IMR-90 (cell line): Measurements from ENCODE around the gene PEX5L. TPM values are rescaled to one million over a fixed set of nuclear protein-coding genes. Genes with fewer than 3 reads are reported as not detected.

Experiments used
- ATAC-seq: fragments of 200-7000 bp; cut with Tn5 transposase; 2 replicates; pipeline ENCODE4 v1.9.1; 2020; ENCODE audit warnings: low read depth, mild to moderate bottlenecking, moderate library complexity
- BruUV-seq: library from RNA; stranded (reverse); fragments of 400-500 nt; replicated peaks from 2 replicates; lab custom pipeline; 2021; lab: Mats Ljungman, UMichigan
- CTCF ChIA-PET: fragments of 300-600 bp; formaldehyde crosslinking; extraction: SDS; loops from one replicate; lab custom pipeline; 2021; ENCODE audit warnings: antibody characterized with exemption; lab: Yijun Ruan, JAX
- POLR2A ChIA-PET: fragments of 300-600 bp; sonication (Branson Sonifier 250); formaldehyde crosslinking; loops from one replicate; lab custom pipeline; 2022; ENCODE audit warnings: antibody characterized with exemption; ENCODE audit not compliant: unreplicated experiment; lab: Charles Lee
- DNase-seq: peaks from one replicate; pipeline ENCODE4 v3.0.0; 2013
- H2AFZ ChIP-seq: replicated peaks from 2 replicates; pipeline ENCODE3; 2013; ENCODE audit warnings: low read length, mild to moderate bottlenecking; ENCODE audit not compliant: poor library complexity
- H2AK5ac ChIP-seq: 2 replicates; pipeline ENCODE4 v1.6.1; 2013; ENCODE audit warnings: low read depth, low read length, inconsistent platforms
- H2AK9ac ChIP-seq: replicated peaks from 2 replicates; pipeline ENCODE3; 2013; ENCODE audit warnings: mild to moderate bottlenecking, low read depth, low read length, moderate library complexity; ENCODE audit not compliant: poor library complexity
- H2BK120ac ChIP-seq: 2 replicates; pipeline ENCODE4 v1.6.1; 2013; ENCODE audit warnings: low read depth, low read length, inconsistent platforms
- H2BK15ac ChIP-seq: 3 replicates; pipeline ENCODE4 v1.6.1; 2013; ENCODE audit warnings: low read depth, low read length, inconsistent platforms
- H2BK20ac ChIP-seq: 2 replicates; pipeline ENCODE4 v1.6.1; 2013; ENCODE audit warnings: low read depth, mild to moderate bottlenecking, inconsistent platforms, low read length, moderate library complexity
- H2BK5ac ChIP-seq: 2 replicates; pipeline ENCODE4 v1.6.1; 2013; ENCODE audit warnings: mild to moderate bottlenecking, low read depth, low read length, inconsistent platforms; ENCODE audit not compliant: poor library complexity, severe bottlenecking
- H3K14ac ChIP-seq: replicated peaks from 2 replicates; pipeline ENCODE4 v1.6.1; 2013; ENCODE audit warnings: low read depth, low read length, inconsistent platforms
- H3K18ac ChIP-seq: 2 replicates; pipeline ENCODE4 v1.6.1; 2013; ENCODE audit warnings: low read depth, low read length, control low read depth
- H3K23ac ChIP-seq: 2 replicates; pipeline ENCODE4 v1.6.1; 2013; ENCODE audit warnings: low read depth, low read length, inconsistent platforms
- H3K27ac ChIP-seq: 2 replicates; pipeline ENCODE4 v1.5.1; 2013; ENCODE audit warnings: mild to moderate bottlenecking, control low read depth, low read length; ENCODE audit not compliant: insufficient read depth
- H3K27me3 ChIP-seq: 2 replicates; pipeline ENCODE4 v1.6.1; 2013; ENCODE audit warnings: low read length; ENCODE audit not compliant: control insufficient read depth, insufficient read depth
- H3K36me3 ChIP-seq: 2 replicates; pipeline ENCODE4 v1.6.1; 2013; ENCODE audit warnings: low read length, mixed read lengths; ENCODE audit not compliant: control insufficient read depth, insufficient read depth
- H3K4ac ChIP-seq: 2 replicates; pipeline ENCODE4 v1.6.1; 2013; ENCODE audit warnings: low read depth, low read length, inconsistent platforms
- H3K4me1 ChIP-seq: 2 replicates; pipeline ENCODE4 v1.6.1; 2013; ENCODE audit warnings: low read length, mixed read lengths; ENCODE audit not compliant: control insufficient read depth, insufficient read depth
- H3K4me2 ChIP-seq: 2 replicates; pipeline ENCODE4 v1.6.1; 2013; ENCODE audit warnings: low read depth, mild to moderate bottlenecking, control low read depth, low read length, moderate library complexity
- H3K4me3 ChIP-seq: 2 replicates; pipeline ENCODE4 v1.5.1; 2013; ENCODE audit warnings: low read depth, mild to moderate bottlenecking, control low read depth, low read length, moderate library complexity; ENCODE audit not compliant: insufficient read depth
- H3K56ac ChIP-seq: 2 replicates; pipeline ENCODE4 v1.6.1; 2013; ENCODE audit warnings: low read length, inconsistent platforms; ENCODE audit not compliant: insufficient read depth; ENCODE audit errors: extremely low read depth
- H3K79me1 ChIP-seq, 2 experiments: 2 replicates each; pipeline ENCODE4 v1.6.1; 2013; ENCODE audit warnings: low read length in 2 of 2, inconsistent platforms in 1 of 2, low read depth in 1 of 2
- H3K9ac ChIP-seq: 2 replicates; pipeline ENCODE4 v1.6.1; 2013; ENCODE audit warnings: low read depth, low read length, control low read depth
- H3K9me1 ChIP-seq: 2 replicates; pipeline ENCODE4 v1.6.1; 2013; ENCODE audit warnings: low read length, inconsistent platforms; ENCODE audit not compliant: insufficient read depth
- H3K9me3 ChIP-seq: 2 replicates; pipeline ENCODE4 v1.6.1; 2013; ENCODE audit warnings: low read length; ENCODE audit not compliant: control insufficient read depth, insufficient read depth
- H4K20me1 ChIP-seq: 2 replicates; pipeline ENCODE4 v1.6.1; 2013; ENCODE audit warnings: low read length, inconsistent platforms; ENCODE audit not compliant: insufficient read depth
- H4K5ac ChIP-seq: 2 replicates; pipeline ENCODE4 v1.6.1; 2013; ENCODE audit warnings: mild to moderate bottlenecking, low read depth, low read length, control low read depth
- H4K8ac ChIP-seq, 2 experiments: 2 replicates each; pipeline ENCODE4 v1.6.1; 2013; ENCODE audit warnings: low read depth in 2 of 2, low read length in 2 of 2, control low read depth in 1 of 2, inconsistent platforms in 1 of 2
- H4K91ac ChIP-seq: 2 replicates; pipeline ENCODE4 v1.6.1; 2013; ENCODE audit warnings: low read depth, low read length, inconsistent platforms; ENCODE audit not compliant: insufficient read depth
- BHLHE40 ChIP-seq: fragments of 150-350 bp; IDR thresholded peaks from 2 replicates; pipeline ENCODE4 v1.6.1; 2016; ENCODE audit warnings: mild to moderate bottlenecking, low read depth, low read length
- CEBPB ChIP-seq: IDR thresholded peaks from 2 replicates; pipeline ENCODE4 v1.6.1; 2012; ENCODE audit warnings: low read depth, low read length, improper control_type of control experiment
- CHD1 ChIP-seq: IDR thresholded peaks from 2 replicates; pipeline ENCODE4 v1.6.1; 2012; ENCODE audit warnings: low read depth, low read length, improper control_type of control experiment
- ELK1 ChIP-seq: fragments of 150-350 bp; IDR thresholded peaks from 2 replicates; pipeline ENCODE4 v1.6.1; 2016; ENCODE audit warnings: low read depth, mild to moderate bottlenecking, low read length, moderate library complexity, borderline replicate concordance
- FOS ChIP-seq: fragments of 150-350 bp; IDR thresholded peaks from 2 replicates; pipeline ENCODE4 v1.6.1; 2016; ENCODE audit warnings: low read depth, low read length
- MAFK ChIP-seq: IDR thresholded peaks from 2 replicates; pipeline ENCODE4 v1.6.1; 2012; ENCODE audit warnings: low read depth, low read length, improper control_type of control experiment
- MAZ ChIP-seq: IDR thresholded peaks from 2 replicates; pipeline ENCODE4 v1.6.1; 2012; ENCODE audit warnings: low read depth, mild to moderate bottlenecking, low read length, improper control_type of control experiment, moderate library complexity, borderline replicate concordance
- MXI1 ChIP-seq: IDR thresholded peaks from 2 replicates; pipeline ENCODE4 v1.6.1; 2012; ENCODE audit warnings: low read depth, mild to moderate bottlenecking, low read length, moderate library complexity, borderline replicate concordance
- NFE2L2 ChIP-seq: fragments of 150-350 bp; IDR thresholded peaks from 2 replicates; pipeline ENCODE4 v1.6.1; 2016; ENCODE audit warnings: low read depth, mild to moderate bottlenecking, low read length
- POLR2A ChIP-seq: IDR thresholded peaks from 2 replicates; pipeline ENCODE4 v1.6.1; 2012; ENCODE audit warnings: mild to moderate bottlenecking, low read depth, low read length
- RCOR1 ChIP-seq: IDR thresholded peaks from 2 replicates; pipeline ENCODE4 v1.6.1; 2012; ENCODE audit warnings: mild to moderate bottlenecking, low read length, improper control_type of control experiment; ENCODE audit not compliant: insufficient replicate concordance
- RFX5 ChIP-seq: IDR thresholded peaks from 2 replicates; pipeline ENCODE4 v1.8.0; 2012; ENCODE audit warnings: low read depth, mild to moderate bottlenecking, low read length, moderate library complexity
- SMC3 ChIP-seq: fragments of 150-350 bp; IDR thresholded peaks from 2 replicates; pipeline ENCODE4 v1.6.1; 2016; ENCODE audit warnings: low read depth, mild to moderate bottlenecking, antibody characterized with exemption, low read length, moderate library complexity
- WGBS, 2 experiments: methylation state at CpG; one replicate each; pipeline versions ENCODE4 v1.1.5 to v1.1.7; 2013; ENCODE audit warnings: missing lambda C conversion rate in 2 of 2; ENCODE audit not compliant: insufficient read length in 1 of 2; ENCODE audit errors: extremely low coverage in 2 of 2; 5-methylcytosine and 5-hydroxymethylcytosine counted together
- dilution Hi-C: fragments of 300-500 bp; cut with HindIII; formaldehyde crosslinking; loops from one replicate; pipeline ENCODE4 v1.14.3; 2018; ENCODE audit warnings: low sequenced_read_pairs; ENCODE audit not compliant: unreplicated experiment
- in situ Hi-C: fragments of 300-500 bp; cut with MboI; formaldehyde crosslinking; loops from 3 replicates; pipeline ENCODE4 v1.14.3; 2019; ENCODE audit warnings: low sequenced_read_pairs, inconsistent platforms, mixed read lengths
- intact Hi-C: fragments of 100-400 bp; cut with micrococcal nuclease; formaldehyde crosslinking; loops from 2 replicates; pipeline ENCODE4 v1.10.0; 2022
- polyA plus RNA-seq, 3 experiments: library from polyadenylated mRNA; depleted of rRNA; stranded (reverse); fragments of >200 nt; gene quantifications; 2 replicates each; pipeline ENCODE4 v1.2.3, GENCODE V29; 2012; ENCODE audit warnings: low replicate concordance in 1 of 3
- total RNA-seq: library from RNA; depleted of rRNA; stranded (reverse); fragments of >200 nt; gene quantifications from 2 replicates; pipeline ENCODE4 v1.2.3, GENCODE V29; 2012

The PEX5L gene
- total and polyA plus RNA-seq, 2 of the 4 experiments (the other 2 are of a cell fraction), result not detected

GRCh38 chr3:179765396-179765795 is 271.3 kb downstream of the PEX5L start:
- Histone ChIP-seq H3K4me3 (no peak overlapping the region), H3K4me1 (no peaks in the 10 kb centered on the region), H3K4me2 (no peak overlapping the region), H2AK5ac (no peak overlapping the region), H4K20me1 (no peaks in the 10 kb centered on the region), H2BK15ac (no peak overlapping the region), H4K5ac (no peak overlapping the region), H3K18ac (no peak overlapping the region), H4K91ac (no peak overlapping the region), H2AFZ (no peak overlapping the region), H2BK20ac (no peak overlapping the region), H3K9me1 (peaks cover 2% of the 10 kb centered on the region; the same call in 1 of the 2 replicates), H3K9me3 (no peaks in the 10 kb centered on the region), H3K27me3 (no peaks in the 10 kb centered on the region), H2BK5ac (no peak overlapping the region), H3K56ac (no peak overlapping the region), H4K8ac (no peak overlapping the region), H3K27ac (no peak overlapping the region), H3K23ac (no peak overlapping the region), H2AK9ac (no peak overlapping the region), H3K14ac (no peak overlapping the region), H3K9ac (no peak overlapping the region), H3K36me3 (peaks cover 8% of the 10 kb centered on the region), H3K4ac (no peak overlapping the region), H2BK120ac (no peak overlapping the region), H3K79me1 (peaks cover 0 to 6% of the 10 kb centered on the region in 2 experiments; a peak in 1 of 4 replicates)
- dilution Hi-C loops (no loop called here), in situ Hi-C loops (loop anchor here (25.0 kb wide), 1 partner anchor 822 kb away; no protein-coding TSS in a partner anchor), intact Hi-C loops (loop anchor here (5.0 kb wide), 1 partner anchor 167 kb away; no protein-coding TSS in a partner anchor)
- POLR2A ChIA-PET, result no interaction called here
- ATAC-seq, result no peak
- no CpG with 5 or more reads among the region's 2 CpGs for WGBS, 2 experiments
- BruUV-seq, result no TSS peak
- TF ChIP-seq MAFK, result no peak
- no peak for TF ChIP-seq NFE2L2
- TF ChIP-seq RFX5, result no peak
- no peak for TF ChIP-seq CEBPB
- no peak for TF ChIP-seq MXI1
- no peak for TF ChIP-seq ELK1
- no peak for TF ChIP-seq FOS
- TF ChIP-seq BHLHE40, result no peak
- TF ChIP-seq MAZ, result no peak
- TF ChIP-seq RCOR1, result no peak
- no peak for TF ChIP-seq POLR2A
- no peak for TF ChIP-seq SMC3
- no peak for TF ChIP-seq CHD1
- CTCF ChIA-PET, result no interaction called here
- DNase-seq, result no peak
